Measurements from ENCODE around the gene CTNND2.

DNA sequence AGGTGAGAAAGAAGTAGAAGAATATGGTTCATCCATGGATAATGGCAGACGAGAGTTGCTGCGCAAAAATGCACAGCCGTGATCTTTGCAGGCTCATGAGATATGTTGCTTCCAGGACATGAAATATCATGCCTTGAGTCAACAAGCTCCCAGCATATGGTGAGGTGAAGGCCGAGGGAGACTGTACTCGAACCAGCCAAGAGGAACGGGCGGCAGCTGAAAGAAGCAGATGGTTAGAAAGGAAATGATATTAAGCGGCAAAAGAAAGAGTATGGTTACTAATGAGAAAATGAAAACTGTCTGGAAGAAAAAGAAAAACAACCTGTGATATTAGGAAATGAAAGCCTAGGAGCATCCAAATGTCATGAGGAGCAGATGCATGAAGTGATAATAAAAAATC lies 798.5 kb downstream of the CTNND2 start:
- TF ChIP-seq, protein P1, sequence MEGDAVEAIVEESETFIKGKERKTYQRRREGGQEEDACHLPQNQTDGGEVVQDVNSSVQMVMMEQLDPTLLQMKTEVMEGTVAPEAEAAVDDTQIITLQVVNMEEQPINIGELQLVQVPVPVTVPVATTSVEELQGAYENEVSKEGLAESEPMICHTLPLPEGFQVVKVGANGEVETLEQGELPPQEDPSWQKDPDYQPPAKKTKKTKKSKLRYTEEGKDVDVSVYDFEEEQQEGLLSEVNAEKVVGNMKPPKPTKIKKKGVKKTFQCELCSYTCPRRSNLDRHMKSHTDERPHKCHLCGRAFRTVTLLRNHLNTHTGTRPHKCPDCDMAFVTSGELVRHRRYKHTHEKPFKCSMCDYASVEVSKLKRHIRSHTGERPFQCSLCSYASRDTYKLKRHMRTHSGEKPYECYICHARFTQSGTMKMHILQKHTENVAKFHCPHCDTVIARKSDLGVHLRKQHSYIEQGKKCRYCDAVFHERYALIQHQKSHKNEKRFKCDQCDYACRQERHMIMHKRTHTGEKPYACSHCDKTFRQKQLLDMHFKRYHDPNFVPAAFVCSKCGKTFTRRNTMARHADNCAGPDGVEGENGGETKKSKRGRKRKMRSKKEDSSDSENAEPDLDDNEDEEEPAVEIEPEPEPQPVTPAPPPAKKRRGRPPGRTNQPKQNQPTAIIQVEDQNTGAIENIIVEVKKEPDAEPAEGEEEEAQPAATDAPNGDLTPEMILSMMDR (IDR thresholded peaks at IDR 0.05 in 2 of 3, conservative IDR thresholded peaks at IDR 0.05 in 1 of 3; ENCODE audit: control insufficient read depth in 2 of 3, extremely low read depth in 1 of 3, insufficient read depth in 1 of 3, low read depth in 3 of 3, low read length in 3 of 3) = no peak
- TF ChIP-seq NFYB (IDR thresholded peaks at IDR 0.05; ENCODE audit: insufficient read depth, low read depth, low read length) = no peak
- TF ChIP-seq LARP7 (IDR thresholded peaks at IDR 0.05) = no peak
- no peak for TF ChIP-seq RBBP5 (conservative IDR thresholded peaks at IDR 0.05)
- no peak for TF ChIP-seq FOXK2 (IDR thresholded peaks at IDR 0.05)
- no peak for TF ChIP-seq POLR2AphosphoS5 (IDR thresholded peaks at IDR 0.05; ENCODE audit: low read length)
- no peak for TF ChIP-seq RAD21 (IDR thresholded peaks at IDR 0.05; ENCODE audit: insufficient read depth, low read depth, low read length)
- no peak for TF ChIP-seq ZSCAN29 (IDR thresholded peaks at IDR 0.05)
- TF ChIP-seq SUZ12 (IDR thresholded peaks at IDR 0.05; ENCODE audit: unreplicated experiment) = no peak
- no peak for TF ChIP-seq EZH2 (IDR thresholded peaks at IDR 0.05; ENCODE audit: borderline replicate concordance, control insufficient read depth, low read depth, low read length)
- no peak for TF ChIP-seq CHD2 (IDR thresholded peaks at IDR 0.05; ENCODE audit: borderline replicate concordance, low read depth, low read length)

Measured in GM12878 (cell line).